Left renal pelvis (tissue), 4 donors: ENCODE measurements around the gene NR2F1-AS1. TPM values are rescaled to one million over a fixed set of nuclear protein-coding genes. Genes with fewer than 3 reads are reported as not detected.

Source experiments
- DNase-seq, 4 donors: peaks; one replicate each; pipeline ENCODE4 v3.0.0-alpha.2; 2013; ENCODE audit warnings: low read depth in 4 of 4, low spot score in 3 of 4
- polyA plus RNA-seq, 4 donors: library from polyadenylated mRNA; unstranded; fragments of 120-200 nt; gene quantifications; one replicate each; pipeline ENCODE4 v1.2.1, GENCODE V29; 2013; ENCODE audit not compliant: insufficient read length in 4 of 4

NR2F1-AS1 gene
- polyA plus RNA-seq, 4 donors, result 52.4 to 104 (median 60.8) TPM

- no peak for DNase-seq
Observed at GRCh38 chr5:93452255-93452654, 128.8 kb downstream of the NR2F1-AS1 start.

GRCh38 chr5:93438124-93438523, 142.9 kb downstream of the NR2F1-AS1 start:
- DNase-seq, result no peak

DNA sequence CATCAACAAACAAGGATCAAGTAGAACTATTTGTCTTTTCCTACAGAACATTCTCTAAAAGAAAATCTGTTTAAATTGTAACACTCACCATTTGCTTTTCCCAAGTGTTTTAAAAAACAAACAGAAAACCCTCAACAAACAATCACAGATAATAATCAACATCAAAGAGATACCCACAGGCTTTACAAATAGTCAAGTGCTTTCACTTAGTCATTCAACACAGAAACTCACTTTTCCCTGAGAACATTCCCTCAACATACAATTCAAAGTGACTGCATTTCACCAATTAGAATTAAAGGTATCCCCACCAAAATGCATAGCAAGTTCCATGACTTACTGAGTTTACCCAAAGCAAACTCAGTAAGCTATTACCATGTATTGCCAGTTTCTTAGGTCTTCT, 144.9 kb downstream of the NR2F1-AS1 start:
- no peak for DNase-seq

DNA sequence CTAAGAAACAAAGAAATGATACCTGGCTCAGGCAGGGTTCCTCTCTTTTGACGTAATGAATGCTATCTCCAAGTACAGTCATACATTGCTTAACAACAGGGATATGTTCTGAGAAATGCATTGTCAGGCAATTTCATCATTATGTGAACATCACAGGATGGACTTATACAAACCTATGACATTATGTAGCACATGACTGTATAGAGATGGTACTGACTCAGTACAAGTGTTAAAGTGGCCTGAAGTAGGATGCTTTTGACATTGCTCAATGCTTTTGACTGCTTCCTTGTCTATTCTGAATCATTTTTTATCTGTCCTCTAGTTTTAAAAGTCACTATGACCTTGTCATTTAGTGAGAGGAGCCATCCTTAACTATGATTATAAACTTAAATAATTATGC, 147.6 kb downstream of the NR2F1-AS1 start:
- DNase-seq, result no peak

GRCh38 chr5:93431250-93431649, 149.8 kb downstream of the NR2F1-AS1 start:
- no peak for DNase-seq

- no peak for DNase-seq
Observed at GRCh38 chr5:93430673-93431199, 150.3 kb downstream of the NR2F1-AS1 start.

DNA sequence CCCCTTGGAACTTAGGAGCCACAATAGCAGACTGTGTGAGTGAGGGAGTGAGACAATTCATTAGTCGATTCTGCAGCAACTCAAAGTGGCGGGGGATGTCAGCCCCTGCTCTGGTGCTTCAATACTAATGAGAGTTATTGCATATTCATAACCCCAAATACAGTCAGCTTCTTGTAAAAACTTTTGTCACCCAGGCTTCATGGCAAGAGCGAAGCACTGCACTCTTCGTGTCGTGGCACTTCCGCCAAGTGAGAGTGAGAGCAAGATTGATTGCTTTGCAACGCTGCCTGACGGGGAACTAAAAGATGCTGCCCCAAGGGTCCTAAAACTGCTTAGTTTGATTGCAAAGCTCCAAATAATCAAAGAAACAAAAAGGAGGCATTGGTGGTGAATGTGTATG, 150.9 kb downstream of the NR2F1-AS1 start:
- no peak for DNase-seq

GRCh38 chr5:93428868-93429267, 152.2 kb downstream of the NR2F1-AS1 start:
- no peak for DNase-seq

DNA sequence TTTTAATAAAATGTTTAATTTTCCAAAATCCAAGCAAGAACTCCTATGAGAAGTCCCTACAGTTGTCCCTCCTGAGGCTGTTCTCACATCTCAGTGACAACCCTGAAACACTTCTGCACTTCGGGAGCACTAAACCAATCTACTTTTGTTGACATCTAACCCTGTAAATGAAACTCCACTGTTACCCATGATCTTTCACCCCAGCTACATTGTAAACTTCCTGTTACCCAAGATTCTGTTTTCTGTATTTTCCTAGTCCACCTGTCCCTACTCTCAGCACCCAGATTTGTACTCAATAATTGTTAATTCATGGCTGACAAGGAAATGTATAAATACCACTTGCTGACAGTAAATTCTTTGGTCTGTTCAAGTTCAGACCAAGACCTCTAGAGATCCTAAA, 153.7 kb downstream of the NR2F1-AS1 start:
- DNase-seq, result no peak

- no peak for DNase-seq
Observed at GRCh38 chr5:93425096-93425495, 155.9 kb downstream of the NR2F1-AS1 start.

DNA sequence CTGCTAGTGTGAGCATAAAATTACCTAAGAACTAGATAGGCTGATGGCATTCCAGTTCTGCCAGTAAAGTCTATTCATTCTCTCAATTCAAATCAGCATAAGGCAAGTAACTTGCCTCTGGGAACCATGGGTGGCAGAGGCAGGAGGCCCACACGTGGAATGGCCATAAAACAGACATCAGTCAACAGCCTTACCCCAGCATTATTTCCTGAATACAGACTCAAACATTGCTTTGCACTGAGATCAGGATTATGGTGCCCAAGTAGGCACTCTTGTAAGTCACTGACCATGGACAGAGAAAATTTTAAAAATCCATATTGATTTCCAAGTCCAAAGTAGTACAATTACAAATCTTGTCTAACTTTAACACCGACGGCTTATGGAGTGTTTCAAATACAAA, 157.7 kb downstream of the NR2F1-AS1 start:
- no peak for DNase-seq

DNA sequence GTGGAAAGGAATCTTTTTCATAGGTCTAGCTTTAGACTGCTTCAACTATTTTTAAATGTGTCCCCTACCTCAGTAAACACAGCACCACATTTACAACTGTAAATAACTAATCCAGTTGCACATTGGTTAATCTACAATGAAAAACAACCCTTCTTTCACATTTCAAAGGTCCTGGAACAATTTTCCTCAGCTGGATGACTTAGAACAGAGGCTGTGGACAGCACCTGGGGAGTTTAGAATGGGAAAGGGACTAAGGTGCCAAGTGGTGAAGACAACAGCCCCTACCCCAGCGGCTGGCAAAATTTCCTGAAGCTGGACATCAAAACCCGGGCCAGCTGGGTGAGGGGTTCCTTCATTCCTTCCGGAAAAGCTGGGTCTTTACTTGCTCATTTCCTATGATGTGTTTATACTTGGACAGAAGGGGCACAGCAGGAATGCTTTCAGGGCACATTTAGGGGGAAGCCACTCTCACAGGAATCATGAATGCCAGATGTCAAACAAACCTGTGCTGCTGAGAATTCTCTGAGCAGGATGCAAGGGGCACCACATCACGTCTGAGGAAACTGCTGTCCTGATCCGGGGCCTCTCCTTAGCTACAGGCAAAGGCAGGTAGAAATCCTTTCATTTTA, 158.3 kb downstream of the NR2F1-AS1 start:
- DNase-seq, result no peak

- DNase-seq, result no peak
Observed at GRCh38 chr5:93421987-93422401, 159.0 kb downstream of the NR2F1-AS1 start.

- DNase-seq, result no peak
Observed at GRCh38 chr5:93421468-93421867, 159.6 kb downstream of the NR2F1-AS1 start.

GRCh38 chr5:93417490-93417889, 163.5 kb downstream of the NR2F1-AS1 start:
- no peak for DNase-seq

DNA sequence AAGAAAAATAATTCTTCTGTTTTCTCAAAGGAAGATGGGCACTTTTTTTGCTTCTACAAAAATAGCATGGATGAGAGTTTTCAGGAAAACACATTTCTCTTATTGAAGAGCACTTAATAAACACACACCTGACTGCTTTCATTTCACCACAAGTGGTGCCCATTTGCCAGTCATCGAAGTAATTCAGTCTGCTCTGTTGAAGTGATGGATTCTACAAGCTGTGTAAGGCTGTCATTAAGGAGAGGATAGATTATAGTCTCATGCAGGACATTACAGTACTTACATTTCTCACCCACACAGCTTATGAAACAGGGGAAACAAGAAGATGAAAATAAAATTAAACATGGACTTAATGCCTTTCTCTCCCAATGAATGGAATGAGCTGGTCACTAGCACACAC, 165.2 kb downstream of the NR2F1-AS1 start:
- DNase-seq, result no peak

DNA sequence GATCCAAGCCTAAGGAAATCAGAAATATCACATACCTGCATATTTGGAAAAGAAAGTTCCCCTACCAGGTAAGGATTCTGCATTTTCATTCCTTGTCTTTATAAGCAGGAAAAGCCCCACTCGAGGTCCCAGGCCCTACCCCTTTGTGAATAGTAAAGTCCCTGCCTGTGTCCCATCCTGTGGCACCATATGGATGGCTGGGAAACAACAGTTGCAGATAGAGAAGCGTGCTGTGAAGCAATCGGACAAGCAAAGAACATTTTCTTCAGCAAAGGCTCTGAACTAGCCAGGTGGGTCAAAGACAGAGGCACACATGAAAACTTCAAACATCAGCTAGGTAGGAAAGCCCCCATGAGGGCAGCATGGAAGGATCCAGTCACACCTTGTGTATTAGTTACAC, 169.3 kb downstream of the NR2F1-AS1 start:
- no peak for DNase-seq

DNA sequence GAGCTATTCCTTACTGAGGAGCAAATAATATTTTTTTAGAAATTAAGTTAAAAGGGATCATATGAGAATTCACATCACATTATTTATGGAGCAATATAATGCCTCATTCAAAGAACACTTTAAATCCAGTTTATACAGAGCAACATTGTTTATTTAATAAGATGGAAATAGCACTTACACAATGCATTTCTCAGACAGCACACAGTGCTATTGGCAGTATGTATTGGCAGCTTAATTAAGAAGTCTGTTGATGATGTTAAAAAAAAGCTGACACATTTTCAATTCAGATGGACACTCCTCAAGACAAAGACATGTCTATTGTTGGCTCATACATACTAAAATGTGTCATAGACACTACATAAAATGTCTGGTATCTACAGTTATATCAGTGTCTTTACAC, 171.3 kb downstream of the NR2F1-AS1 start:
- no peak for DNase-seq

- no peak for DNase-seq
Observed at GRCh38 chr5:93407454-93407853, 173.6 kb downstream of the NR2F1-AS1 start.

- DNase-seq, result no peak
Observed at GRCh38 chr5:93406971-93407401, 174.0 kb downstream of the NR2F1-AS1 start.

DNA sequence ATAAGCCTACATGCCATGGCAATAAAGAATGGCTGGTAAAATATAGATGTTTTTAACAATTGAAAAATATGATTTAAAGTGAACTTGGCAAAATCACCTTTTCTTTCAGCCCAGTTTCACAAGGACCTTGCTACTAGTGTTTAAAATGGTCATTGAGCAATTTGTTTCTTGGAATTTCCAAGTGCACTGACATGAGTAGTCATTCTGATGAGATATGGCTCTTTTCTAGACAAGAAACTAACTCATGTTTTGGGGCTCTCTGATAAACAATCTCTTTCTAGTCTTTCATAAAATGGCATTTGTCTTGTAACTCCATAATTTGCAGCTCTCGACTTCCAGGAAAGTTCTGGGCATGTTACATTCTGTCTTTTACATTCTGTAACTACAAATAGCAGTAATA, 176.8 kb downstream of the NR2F1-AS1 start:
- DNase-seq, result no peak

DNA sequence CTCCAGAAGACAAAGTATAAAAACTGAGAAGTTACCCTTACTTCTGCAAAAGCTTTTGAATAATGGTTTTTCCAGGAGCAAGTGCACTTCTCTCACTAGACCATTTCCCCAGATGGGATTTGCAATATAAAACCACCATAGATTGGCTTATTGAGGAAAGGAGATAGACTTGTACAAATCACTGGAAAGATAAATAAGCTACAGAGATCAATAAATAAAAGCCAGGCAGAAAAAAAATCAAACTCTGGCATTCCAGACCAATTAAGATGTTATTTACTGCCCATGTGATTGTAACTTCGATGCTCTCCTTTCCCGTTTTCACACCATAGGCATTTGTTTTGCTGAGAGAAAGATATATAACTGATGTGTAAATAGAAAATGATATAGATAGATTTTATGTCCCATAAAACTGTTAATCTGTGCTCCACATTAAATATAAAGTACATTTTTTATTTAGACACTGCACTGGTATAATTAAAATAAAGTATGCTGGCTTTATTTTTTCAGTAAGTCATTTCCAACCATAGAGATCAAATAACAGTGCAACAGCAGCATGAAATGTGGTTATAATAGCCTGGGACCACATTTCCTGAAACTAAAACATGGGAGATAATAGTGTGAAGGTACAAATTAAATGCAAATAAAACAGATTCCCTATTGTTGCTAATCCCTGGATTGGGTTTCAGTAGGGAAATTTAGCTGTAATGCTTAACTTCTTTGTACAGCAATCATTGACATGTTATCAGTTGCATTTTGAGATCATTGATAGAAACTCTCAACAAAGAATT, 177.7 kb downstream of the NR2F1-AS1 start:
- DNase-seq, result no peak
